ENCODE results near the gene SAMD11. TPM values are rescaled to one million over a fixed set of nuclear protein-coding genes. Genes with fewer than 3 reads are reported as not detected.
A peak's percentile ranks its signal among the peaks of the same experiment; 100 is the strongest.

The SAMD11 gene
- total RNA-seq, 4 donors from 2014 or later, result 6.2 to 28.8 (median 13.9) TPM

DNA sequence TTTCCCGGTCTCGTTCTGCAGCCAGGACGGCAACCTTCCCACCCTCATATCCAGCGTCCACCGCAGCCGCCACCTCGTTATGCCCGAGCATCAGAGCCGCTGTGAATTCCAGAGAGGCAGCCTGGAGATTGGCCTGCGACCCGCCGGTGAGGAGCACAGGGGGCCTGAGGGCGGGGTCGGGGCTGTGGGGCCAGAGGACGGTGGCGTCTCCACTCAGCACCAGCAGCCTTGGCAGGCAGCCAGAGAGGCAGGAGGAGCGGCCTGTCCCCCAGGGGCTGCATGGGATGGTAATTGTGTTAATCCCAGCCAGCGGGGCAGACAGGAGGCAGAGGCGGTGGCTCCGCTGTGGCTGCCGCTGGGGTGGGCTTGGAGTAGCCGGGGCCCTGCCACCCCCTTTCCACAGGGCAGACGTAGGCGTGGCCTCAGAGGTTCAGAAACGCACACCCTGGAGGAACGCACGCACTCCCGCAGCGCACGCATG is 12.1 kb downstream of the SAMD11 start:
- TF ChIP-seq, protein P1, sequence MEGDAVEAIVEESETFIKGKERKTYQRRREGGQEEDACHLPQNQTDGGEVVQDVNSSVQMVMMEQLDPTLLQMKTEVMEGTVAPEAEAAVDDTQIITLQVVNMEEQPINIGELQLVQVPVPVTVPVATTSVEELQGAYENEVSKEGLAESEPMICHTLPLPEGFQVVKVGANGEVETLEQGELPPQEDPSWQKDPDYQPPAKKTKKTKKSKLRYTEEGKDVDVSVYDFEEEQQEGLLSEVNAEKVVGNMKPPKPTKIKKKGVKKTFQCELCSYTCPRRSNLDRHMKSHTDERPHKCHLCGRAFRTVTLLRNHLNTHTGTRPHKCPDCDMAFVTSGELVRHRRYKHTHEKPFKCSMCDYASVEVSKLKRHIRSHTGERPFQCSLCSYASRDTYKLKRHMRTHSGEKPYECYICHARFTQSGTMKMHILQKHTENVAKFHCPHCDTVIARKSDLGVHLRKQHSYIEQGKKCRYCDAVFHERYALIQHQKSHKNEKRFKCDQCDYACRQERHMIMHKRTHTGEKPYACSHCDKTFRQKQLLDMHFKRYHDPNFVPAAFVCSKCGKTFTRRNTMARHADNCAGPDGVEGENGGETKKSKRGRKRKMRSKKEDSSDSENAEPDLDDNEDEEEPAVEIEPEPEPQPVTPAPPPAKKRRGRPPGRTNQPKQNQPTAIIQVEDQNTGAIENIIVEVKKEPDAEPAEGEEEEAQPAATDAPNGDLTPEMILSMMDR (IDR thresholded peaks at IDR 0.05), result no peak
- no peak for TF ChIP-seq POLR2A (IDR thresholded peaks at IDR 0.05; ENCODE audit: low read depth)
- no peak for TF ChIP-seq EP300 (IDR thresholded peaks at IDR 0.05)
- no peak for TF ChIP-seq POLR2AphosphoS5 (IDR thresholded peaks at IDR 0.05)
- Histone ChIP-seq H3K27ac (replicated peaks in 1 of 4) (no peak overlapping the region), H3K4me3 (no peak overlapping the region), H3K36me3 (no peaks in the 10 kb centered on the region), H3K9me3 (no peaks in the 10 kb centered on the region), H3K4me1 (peaks cover 18 to 35% (median 30%) of the 10 kb centered on the region in 4 donors), H3K27me3 (peaks cover 3 to 92% (median 27%) of the 10 kb centered on the region in 4 donors)
- WGBS, result no CpG with 5 or more reads among the region's 30 CpGs
- no peak for DNase-seq (ENCODE audit: extremely low spot score)
- intact Hi-C loops (cut with DNase I), result loop anchor here (5.0 kb wide), 1 partner anchor 33 kb away; no protein-coding TSS in a partner anchor

DNA sequence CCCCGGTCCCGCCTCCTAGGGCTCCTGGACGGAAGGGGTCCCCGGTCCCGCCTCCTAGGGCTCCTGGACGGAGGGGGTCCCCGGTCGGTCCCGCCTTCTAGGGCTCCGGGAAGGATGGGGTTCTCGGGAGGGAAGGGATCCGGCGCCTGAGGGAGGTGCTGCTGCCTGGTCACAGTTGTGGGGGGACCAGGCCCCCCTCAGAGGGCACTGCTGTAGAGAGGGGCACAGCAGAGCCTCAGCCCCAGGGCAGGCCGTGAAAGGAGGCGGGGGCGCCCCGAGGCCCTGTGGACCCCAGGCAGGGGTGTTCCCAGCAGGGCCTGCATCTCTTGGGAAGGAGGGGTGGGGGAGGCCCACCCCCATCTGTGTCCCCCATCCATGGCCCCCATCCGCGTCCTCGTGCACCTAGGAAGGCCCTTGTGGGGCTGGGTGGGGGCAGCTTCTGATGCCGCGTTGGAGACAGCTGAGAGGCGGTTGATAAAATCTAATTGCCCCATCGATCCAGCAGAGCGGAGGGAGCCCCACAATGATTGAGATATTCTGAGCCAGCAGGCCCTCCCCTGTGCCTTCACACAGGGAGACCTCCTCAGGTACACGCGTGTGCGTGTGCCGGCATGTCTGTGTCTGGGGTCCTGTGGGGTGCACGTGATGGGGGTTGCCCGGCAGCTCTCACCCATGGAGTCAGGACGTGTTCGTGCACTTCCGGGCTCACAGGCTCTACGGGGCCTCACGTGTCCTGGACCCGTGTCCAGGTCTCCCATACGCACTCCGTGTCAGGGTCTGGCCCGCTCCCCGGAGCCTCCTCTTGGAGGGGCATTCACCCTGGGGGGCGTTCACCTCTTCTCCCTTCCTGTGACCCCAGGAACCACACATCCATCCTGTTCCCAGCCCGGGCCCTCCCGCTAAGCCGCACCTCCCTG is 12.9 kb downstream of the SAMD11 start:
- H3K9me3 ChIP-seq, result no peaks in the 10 kb centered on the region
- peaks cover 10 to 92% (median 32%) of the 10 kb centered on the region in 4 donors for H3K27me3 ChIP-seq
- DNase-seq (ENCODE audit: extremely low spot score), result no peak
- intact Hi-C loops (cut with DNase I), result loop anchor here (5.0 kb wide), 1 partner anchor 34 kb away; no protein-coding TSS in a partner anchor
- no peaks in the 10 kb centered on the region for H3K36me3 ChIP-seq
- no peak overlapping the region for H3K27ac ChIP-seq (replicated peaks in 1 of 4)
- H3K4me1 ChIP-seq, result peaks cover 26 to 43% (median 38%) of the 10 kb centered on the region in 4 donors
- H3K4me3 ChIP-seq, result no peak overlapping the region
- TF ChIP-seq, protein P1 (IDR thresholded peaks at IDR 0.05), result no peak
- no peak for TF ChIP-seq POLR2A (IDR thresholded peaks at IDR 0.05; ENCODE audit: low read depth)
- TF ChIP-seq POLR2AphosphoS5 (IDR thresholded peaks at IDR 0.05), result no peak
- TF ChIP-seq EP300 (IDR thresholded peaks at IDR 0.05), result no peak
- 67% methylated on average over 30 of the region's 45 CpGs for WGBS

DNA sequence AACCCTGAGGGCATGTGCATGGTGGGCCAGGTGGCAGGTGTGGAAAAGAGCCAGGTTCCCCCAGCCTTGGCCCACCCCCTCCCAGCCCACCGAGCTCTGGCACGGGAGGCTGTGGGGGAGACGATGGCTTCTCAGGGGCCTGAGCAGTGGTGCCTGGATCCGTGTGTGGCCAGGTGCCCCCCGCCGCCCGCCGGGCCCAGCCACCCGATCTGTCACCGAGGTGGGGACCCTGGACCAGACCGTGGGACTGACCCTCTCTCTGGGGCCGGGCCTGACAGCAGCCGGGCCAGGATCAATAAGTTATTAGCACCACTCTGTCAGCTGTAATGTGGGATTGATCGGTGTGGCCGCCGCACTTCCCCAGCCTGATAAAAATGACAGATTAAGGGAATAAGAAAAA is 13.8 kb downstream of the SAMD11 start:
- WGBS, result 89% methylated on average over 12 of the region's 16 CpGs
- TF ChIP-seq EP300 (IDR thresholded peaks at IDR 0.05), result no peak
- TF ChIP-seq POLR2AphosphoS5 (IDR thresholded peaks at IDR 0.05), result no peak
- no peak for TF ChIP-seq POLR2A (IDR thresholded peaks at IDR 0.05; ENCODE audit: low read depth)
- TF ChIP-seq, protein P1 (IDR thresholded peaks at IDR 0.05), result no peak
- Histone ChIP-seq H3K36me3 (no peaks in the 10 kb centered on the region), H3K27ac (replicated peaks in 1 of 4) (no peak overlapping the region), H3K4me1 (peaks cover 35 to 52% (median 47%) of the 10 kb centered on the region in 4 donors), H3K9me3 (no peaks in the 10 kb centered on the region), H3K27me3 (peaks cover 10 to 92% (median 40%) of the 10 kb centered on the region in 4 donors), H3K4me3 (no peak overlapping the region)
- no peak for DNase-seq (ENCODE audit: extremely low spot score)
- intact Hi-C loops (cut with DNase I), result loop anchor here (5.0 kb wide), 1 partner anchor 35 kb away; no protein-coding TSS in a partner anchor

DNA sequence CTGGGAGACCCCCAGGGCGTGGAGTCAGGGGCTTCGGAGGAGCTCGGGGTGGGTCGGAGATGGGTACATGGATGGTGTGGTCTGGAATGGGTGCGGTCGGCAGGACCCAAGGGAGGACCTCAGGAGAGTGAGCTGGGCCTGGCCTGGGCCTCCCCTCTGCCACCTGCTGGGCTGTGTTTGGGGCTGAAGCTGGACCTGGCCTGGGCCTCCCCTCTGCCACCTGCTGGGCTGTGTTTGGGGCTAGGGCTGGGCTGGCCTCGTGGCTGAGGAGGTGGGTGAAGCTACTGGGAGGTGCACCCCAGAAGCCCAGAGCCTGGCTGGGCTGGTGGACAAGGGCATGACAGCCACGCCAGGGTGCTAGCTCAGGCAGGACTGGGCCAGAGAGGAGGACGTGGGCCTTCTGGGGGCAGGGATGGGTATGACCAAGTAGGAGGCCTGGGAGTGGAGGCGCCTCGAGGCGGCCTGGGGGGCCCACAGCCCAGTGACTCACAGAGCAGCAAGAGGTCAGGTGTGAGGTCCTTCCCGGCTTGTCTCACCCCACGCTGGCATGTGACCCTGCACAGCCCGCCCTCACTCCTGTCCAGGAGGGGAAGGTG is 14.5 kb downstream of the SAMD11 start:
- Histone ChIP-seq H3K36me3 (no peaks in the 10 kb centered on the region), H3K4me1 (peaks cover 40 to 59% (median 54%) of the 10 kb centered on the region in 4 donors), H3K27ac (replicated peaks in 1 of 4) (no peak overlapping the region), H3K4me3 (no peak overlapping the region), H3K27me3 (peaks cover 10 to 92% (median 46%) of the 10 kb centered on the region in 4 donors), H3K9me3 (no peaks in the 10 kb centered on the region)
- DNase-seq (ENCODE audit: extremely low spot score), result no peak
- 74% methylated on average over 12 of the region's 15 CpGs for WGBS
- intact Hi-C loops (cut with DNase I), result loop anchor here (5.0 kb wide), 1 partner anchor 36 kb away; no protein-coding TSS in a partner anchor
- TF ChIP-seq EP300 (IDR thresholded peaks at IDR 0.05), result no peak
- TF ChIP-seq, protein P1 (IDR thresholded peaks at IDR 0.05), result peak; percentile 18 to 45 (median 25)
